GM19324 (cell line): ENCODE data around the gene MYO7B.
"Not testable (repeated sequence)": the region's sequence is repeated elsewhere in the genome, so short reads cannot be mapped to it uniquely, and the experiment has no call there.

Experiments used
- ATAC-seq: cut with Tn5 transposase; IDR thresholded peaks from one replicate; pipeline ENCODE4 v1.9.1; 2021; ENCODE audit warnings: mild to moderate bottlenecking, moderate library complexity; ENCODE audit not compliant: unreplicated experiment, low FRiP score

The MYO7B gene

GRCh38 chr2:127570282-127571250, 35.1 kb downstream of the MYO7B start:
- no peak for ATAC-seq

- ATAC-seq, result not testable (repeated sequence)
These were observed 36.9 kb downstream of the MYO7B start for GRCh38 chr2:127572352-127572751.

GRCh38 chr2:127572841-127573240, 37.4 kb downstream of the MYO7B start:
- ATAC-seq, result no peak

GRCh38 chr2:127573298-127573697, 37.8 kb downstream of the MYO7B start:
- ATAC-seq, result no peak

- ATAC-seq, result no peak
These were observed 38.3 kb downstream of the MYO7B start for GRCh38 chr2:127573771-127574170.

- no peak for ATAC-seq
These were observed 39.2 kb downstream of the MYO7B start for GRCh38 chr2:127574656-127575055.

- no peak for ATAC-seq
These were observed 39.8 kb downstream of the MYO7B start for GRCh38 chr2:127575185-127575765.

- ATAC-seq, result no peak
These were observed 40.5 kb downstream of the MYO7B start for GRCh38 chr2:127575941-127576432.

- ATAC-seq, result no peak
These were observed 41.1 kb downstream of the MYO7B start for GRCh38 chr2:127576433-127577207.

GRCh38 chr2:127577208-127577475, 41.7 kb downstream of the MYO7B start:
- ATAC-seq, result no peak

GRCh38 chr2:127577503-127577902, 42.0 kb downstream of the MYO7B start:
- no peak for ATAC-seq

- ATAC-seq, result no peak
These were observed 42.5 kb downstream of the MYO7B start for GRCh38 chr2:127577973-127578372.

- no peak for ATAC-seq
These were observed 42.9 kb downstream of the MYO7B start for GRCh38 chr2:127578411-127578810.

GRCh38 chr2:127579231-127579630, 43.7 kb downstream of the MYO7B start:
- no peak for ATAC-seq

- no peak for ATAC-seq
These were observed 44.9 kb downstream of the MYO7B start for GRCh38 chr2:127580167-127581049.

- ATAC-seq, result no peak
These were observed 45.5 kb downstream of the MYO7B start for GRCh38 chr2:127581050-127581345.

GRCh38 chr2:127581516-127582490, 46.3 kb downstream of the MYO7B start:
- ATAC-seq, result no peak

- ATAC-seq, result no peak
These were observed 47.7 kb downstream of the MYO7B start for GRCh38 chr2:127582863-127583861.
